CD14-positive monocyte (primary cell): Measurements from ENCODE around the gene PAPPA. TPM values are rescaled to one million over a fixed set of nuclear protein-coding genes. Genes with fewer than 3 reads are reported as not detected.

Experiments
- DNase-seq, 3 donors: peaks; one replicate each; pipeline ENCODE4 v3.0.0-alpha.2; 2011 to 2022
- H2AFZ ChIP-seq: 2 replicates; pipeline ENCODE4 v1.6.0; 2012; ENCODE audit warnings: mild to moderate bottlenecking, low read depth, low read length, inconsistent platforms; ENCODE audit not compliant: insufficient read depth, poor library complexity, severe bottlenecking
- H3K27ac ChIP-seq, 2 donors: 1 replicate in 1 of 2; 2 replicates in 1 of 2; pipeline ENCODE4 v1.5.1; 2012 to 2013; ENCODE audit warnings: low read length in 2 of 2, control low read depth in 1 of 2, inconsistent platforms in 1 of 2, low read depth in 1 of 2, mild to moderate bottlenecking in 1 of 2
- H3K27me3 ChIP-seq, 2 donors: one replicate each; pipeline versions ENCODE4 v1.6.0 to v1.6.1; 2011 to 2013; ENCODE audit warnings: low read length in 2 of 2; ENCODE audit not compliant: control insufficient read depth in 2 of 2, insufficient read depth in 2 of 2
- H3K36me3 ChIP-seq, 2 donors: replicated peaks in 1 of 2; 1 replicate in 1 of 2; 2 replicates in 1 of 2; pipeline versions ENCODE4 v1.5.1 to v1.6.1; 2012 to 2013; ENCODE audit warnings: low read length in 2 of 2, control low read depth in 1 of 2, inconsistent platforms in 1 of 2, mild to moderate bottlenecking in 1 of 2; ENCODE audit not compliant: insufficient read depth in 2 of 2, control insufficient read depth in 1 of 2
- H3K4me1 ChIP-seq, 2 donors: 1 replicate in 1 of 2; 2 replicates in 1 of 2; pipeline versions ENCODE4 v1.5.1 to v1.6.1; 2012 to 2013; ENCODE audit warnings: low read length in 2 of 2, control low read depth in 1 of 2, inconsistent platforms in 1 of 2, mild to moderate bottlenecking in 1 of 2, moderate library complexity in 1 of 2; ENCODE audit not compliant: insufficient read depth in 2 of 2, control insufficient read depth in 1 of 2
- H3K4me2 ChIP-seq: replicated peaks from 2 replicates; pipeline ENCODE3; 2012; ENCODE audit warnings: low read length, moderate library complexity, mild to moderate bottlenecking; ENCODE audit not compliant: poor library complexity, severe bottlenecking; ENCODE audit errors: extremely low read depth
- H3K4me3 ChIP-seq, 3 experiments: fragments of 200-600 bp in 1 of 3; sonication (generic) in 1 of 3; replicated peaks in 1 of 3; 1 replicate in 2 of 3; 2 replicates in 1 of 3; pipeline ENCODE4 v1.5.1; 2011 to 2013; ENCODE audit warnings: low read length in 3 of 3, mild to moderate bottlenecking in 3 of 3, control low read depth in 2 of 3, low read depth in 2 of 3, inconsistent platforms in 1 of 3, moderate library complexity in 1 of 3
- H3K79me2 ChIP-seq: 2 replicates; pipeline ENCODE4 v1.6.0; 2012; ENCODE audit warnings: mild to moderate bottlenecking, control low read depth, inconsistent platforms, low read length, moderate library complexity; ENCODE audit not compliant: insufficient read depth
- H3K9ac ChIP-seq: 2 replicates; pipeline ENCODE4 v1.6.0; 2017; ENCODE audit warnings: low read length, mild to moderate bottlenecking; ENCODE audit not compliant: insufficient read depth, poor library complexity, severe bottlenecking
- H3K9me3 ChIP-seq, 2 donors: replicated peaks in 1 of 2; 1 replicate in 1 of 2; 2 replicates in 1 of 2; pipeline versions ENCODE4 v1.5.1 to v1.6.1; 2012 to 2013; ENCODE audit warnings: low read length in 2 of 2, control low read depth in 1 of 2; ENCODE audit not compliant: control insufficient read depth in 1 of 2, insufficient read depth in 1 of 2
- H4K20me1 ChIP-seq: 2 replicates; pipeline ENCODE4 v1.6.0; 2012; ENCODE audit warnings: mild to moderate bottlenecking, low read length, control low read depth, moderate library complexity; ENCODE audit not compliant: insufficient read depth
- H3K27ac Mint-ChIP-seq, 7 donors: one replicate each; pipeline ENCODE4 v1.8.0; 2020; ENCODE audit warnings: mild to moderate bottlenecking in 7 of 7, mixed read lengths in 7 of 7, moderate library complexity in 6 of 7, inconsistent platforms in 2 of 7
- H3K27me3 Mint-ChIP-seq, 3 donors: one replicate each; pipeline ENCODE4 v1.8.0; 2021 to 2022; ENCODE audit warnings: low read depth in 3 of 3, mild to moderate bottlenecking in 3 of 3, mixed read lengths in 3 of 3, moderate library complexity in 3 of 3, inconsistent platforms in 1 of 3
- H3K36me3 Mint-ChIP-seq, 2 donors: one replicate each; pipeline ENCODE4 v1.8.0; 2020; ENCODE audit warnings: mixed read lengths in 2 of 2, inconsistent platforms in 1 of 2, mild to moderate bottlenecking in 1 of 2
- H3K4me1 Mint-ChIP-seq: one replicate; pipeline ENCODE4 v1.8.0; 2020; ENCODE audit warnings: mild to moderate bottlenecking, mixed read lengths
- H3K4me3 Mint-ChIP-seq, 2 donors: one replicate each; pipeline ENCODE4 v1.8.0; 2020; ENCODE audit warnings: mild to moderate bottlenecking in 2 of 2, mixed read lengths in 2 of 2, moderate library complexity in 1 of 2
- H3K9me3 Mint-ChIP-seq, 7 donors: one replicate each; pipeline ENCODE4 v1.8.0; 2020 to 2022; ENCODE audit warnings: mixed read lengths in 7 of 7, mild to moderate bottlenecking in 6 of 7, moderate library complexity in 6 of 7, inconsistent platforms in 2 of 7
- WGBS: methylation state at CpG from one replicate; pipeline ENCODE4 v1.1.5; 2013; ENCODE audit warnings: missing lambda C conversion rate; ENCODE audit not compliant: insufficient coverage; 5-methylcytosine and 5-hydroxymethylcytosine counted together
- intact Hi-C, 2 donors: fragments of 100-400 bp; cut with micrococcal nuclease; formaldehyde crosslinking; loops; one replicate each; pipeline versions ENCODE4 v1.15.0 to v1.15.1; 2023
- polyA plus RNA-seq, 3 donors: library from polyadenylated mRNA; depleted of rRNA in 1 of 3; unstranded in 2 of 3; stranded (reverse) in 1 of 3; fragments of 300-500 nt in 2 of 3; fragments of >200 nt in 1 of 3; fragmentation: Illumina TruSeq in 2 of 3; gene quantifications; 1 replicate in 2 of 3; 2 replicates in 1 of 3; pipeline ENCODE4 v1.2.3, GENCODE V29; 2012 to 2021
- TF ChIP-seq, protein P1 (sequence below): fragments of 200-600 bp; IDR thresholded peaks from one replicate; pipeline ENCODE4 v1.8.0; 2022; ENCODE audit warnings: antibody characterized with exemption, mild to moderate bottlenecking

The PAPPA gene
- polyA plus RNA-seq, 3 donors, result not detected

DNA sequence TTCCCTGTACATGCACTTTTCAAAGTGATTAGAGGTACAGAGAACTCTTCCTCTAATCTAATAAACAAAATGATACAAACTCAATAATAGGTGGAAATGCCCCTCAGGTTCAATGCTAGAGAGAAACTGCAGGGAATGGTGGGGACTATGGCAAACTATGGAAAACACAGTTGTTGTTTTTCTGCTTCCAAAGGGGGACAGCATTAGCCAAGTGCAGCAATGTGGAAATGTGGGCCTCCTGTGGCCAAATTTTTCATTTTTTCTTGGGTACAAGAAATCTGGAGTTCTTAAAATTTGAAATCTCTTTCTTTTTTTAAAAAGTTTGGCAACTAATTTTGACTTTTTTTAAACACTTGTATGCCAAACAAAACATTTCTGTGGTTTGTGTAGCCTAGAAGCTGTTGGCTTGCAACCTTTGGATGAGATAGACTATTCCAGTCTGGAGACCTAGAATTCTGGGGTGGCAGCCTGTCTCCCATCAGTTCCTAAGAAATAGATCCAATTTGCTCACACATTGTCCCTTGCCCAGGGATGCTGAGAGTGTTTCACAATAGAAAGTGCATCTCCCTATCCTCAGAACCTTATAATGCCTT is 218.6 kb downstream of the PAPPA start:
- no peaks in the 10 kb centered on the region for H3K9me3 ChIP-seq
- no peak overlapping the region for H2AFZ ChIP-seq
- no peak overlapping the region for H3K4me2 ChIP-seq
- H3K79me2 ChIP-seq, result no peaks in the 10 kb centered on the region
- Mint-ChIP-seq H3K4me3 (no peak overlapping the region), H3K36me3 (no peaks in the 10 kb centered on the region), H3K4me1 (no peaks in the 10 kb centered on the region), H3K9me3 (peaks cover 0 to 6% (median 0%) of the 10 kb centered on the region in 7 donors), H3K27me3 (peaks cover 0 to 4% (median 1%) of the 10 kb centered on the region in 3 donors), H3K27ac (no peak overlapping the region)
- H3K4me3 ChIP-seq, result no peak overlapping the region
- no peak overlapping the region for H3K9ac ChIP-seq
- TF ChIP-seq, protein P1, sequence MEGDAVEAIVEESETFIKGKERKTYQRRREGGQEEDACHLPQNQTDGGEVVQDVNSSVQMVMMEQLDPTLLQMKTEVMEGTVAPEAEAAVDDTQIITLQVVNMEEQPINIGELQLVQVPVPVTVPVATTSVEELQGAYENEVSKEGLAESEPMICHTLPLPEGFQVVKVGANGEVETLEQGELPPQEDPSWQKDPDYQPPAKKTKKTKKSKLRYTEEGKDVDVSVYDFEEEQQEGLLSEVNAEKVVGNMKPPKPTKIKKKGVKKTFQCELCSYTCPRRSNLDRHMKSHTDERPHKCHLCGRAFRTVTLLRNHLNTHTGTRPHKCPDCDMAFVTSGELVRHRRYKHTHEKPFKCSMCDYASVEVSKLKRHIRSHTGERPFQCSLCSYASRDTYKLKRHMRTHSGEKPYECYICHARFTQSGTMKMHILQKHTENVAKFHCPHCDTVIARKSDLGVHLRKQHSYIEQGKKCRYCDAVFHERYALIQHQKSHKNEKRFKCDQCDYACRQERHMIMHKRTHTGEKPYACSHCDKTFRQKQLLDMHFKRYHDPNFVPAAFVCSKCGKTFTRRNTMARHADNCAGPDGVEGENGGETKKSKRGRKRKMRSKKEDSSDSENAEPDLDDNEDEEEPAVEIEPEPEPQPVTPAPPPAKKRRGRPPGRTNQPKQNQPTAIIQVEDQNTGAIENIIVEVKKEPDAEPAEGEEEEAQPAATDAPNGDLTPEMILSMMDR, result no peak
- H3K27ac ChIP-seq, result no peak overlapping the region
- H3K27me3 ChIP-seq, result no peaks in the 10 kb centered on the region
- H3K36me3 ChIP-seq, result no peaks in the 10 kb centered on the region
- intact Hi-C loops, result no loop called here
- no peak for DNase-seq
- no peaks in the 10 kb centered on the region for H4K20me1 ChIP-seq
- no peaks in the 10 kb centered on the region for H3K4me1 ChIP-seq

- Mint-ChIP-seq H3K27ac (no peak overlapping the region), H3K4me3 (no peak overlapping the region), H3K27me3 (peaks cover 0 to 4% (median 1%) of the 10 kb centered on the region in 3 donors), H3K36me3 (no peaks in the 10 kb centered on the region), H3K4me1 (no peaks in the 10 kb centered on the region), H3K9me3 (peaks cover 0 to 6% (median 0%) of the 10 kb centered on the region in 7 donors)
- H3K9ac ChIP-seq, result no peak overlapping the region
- TF ChIP-seq, protein P1, result no peak
- H3K27ac ChIP-seq, result no peak overlapping the region
- 94% methylated on average over 4 of the region's 4 CpGs for whole genome bisulfite sequencing
- no peaks in the 10 kb centered on the region for H3K79me2 ChIP-seq
- no peak overlapping the region for H3K4me2 ChIP-seq
- intact Hi-C loops, result no loop called here
- no peak overlapping the region for H2AFZ ChIP-seq
- H3K4me3 ChIP-seq, result no peak overlapping the region
- no peaks in the 10 kb centered on the region for H3K27me3 ChIP-seq
- DNase-seq, result no peak
- H3K9me3 ChIP-seq, result no peaks in the 10 kb centered on the region
- H3K36me3 ChIP-seq, result no peaks in the 10 kb centered on the region
- H3K4me1 ChIP-seq, result no peaks in the 10 kb centered on the region
- H4K20me1 ChIP-seq, result no peaks in the 10 kb centered on the region
Measured at GRCh38 chr9:116372786-116373185, 219.2 kb downstream of the PAPPA start.
